Nephron progenitor cell (in vitro differentiated cells): ENCODE data around the gene DIP2C.
"Not testable (repeated sequence)": the region's sequence is repeated elsewhere in the genome, so short reads cannot be mapped to it uniquely, and the experiment has no call there.

ENCODE experiments used
- DNase-seq: peaks from one replicate; pipeline ENCODE4 v3.0.0; 2021
- H3K27ac Mint-ChIP-seq: 2 replicates; pipeline ENCODE4 v1.8.0; 2021; ENCODE audit warnings: mild to moderate bottlenecking, moderate library complexity, mixed read lengths
- H3K27me3 Mint-ChIP-seq: 2 replicates; pipeline ENCODE4 v1.8.0; 2021; ENCODE audit warnings: mild to moderate bottlenecking, low read depth, mixed read lengths; ENCODE audit not compliant: poor library complexity
- H3K36me3 Mint-ChIP-seq: 2 replicates; pipeline ENCODE4 v1.8.0; 2021; ENCODE audit warnings: low read depth, mixed read lengths
- H3K4me1 Mint-ChIP-seq: 2 replicates; pipeline ENCODE4 v1.8.0; 2021; ENCODE audit warnings: mixed read lengths
- H3K4me3 Mint-ChIP-seq: 2 replicates; pipeline ENCODE4 v1.8.0; 2021; ENCODE audit warnings: mild to moderate bottlenecking, moderate library complexity, mixed read lengths
- H3K9me3 Mint-ChIP-seq: 2 replicates; pipeline ENCODE4 v1.8.0; 2021; ENCODE audit warnings: mild to moderate bottlenecking, moderate library complexity, mixed read lengths
- TF ChIP-seq, protein P1 (sequence below): fragments of 200-600 bp; sonication (generic); IDR thresholded peaks from 2 replicates; pipeline ENCODE4 v1.5.0; 2021; ENCODE audit warnings: antibody characterized with exemption

The DIP2C gene

DNA sequence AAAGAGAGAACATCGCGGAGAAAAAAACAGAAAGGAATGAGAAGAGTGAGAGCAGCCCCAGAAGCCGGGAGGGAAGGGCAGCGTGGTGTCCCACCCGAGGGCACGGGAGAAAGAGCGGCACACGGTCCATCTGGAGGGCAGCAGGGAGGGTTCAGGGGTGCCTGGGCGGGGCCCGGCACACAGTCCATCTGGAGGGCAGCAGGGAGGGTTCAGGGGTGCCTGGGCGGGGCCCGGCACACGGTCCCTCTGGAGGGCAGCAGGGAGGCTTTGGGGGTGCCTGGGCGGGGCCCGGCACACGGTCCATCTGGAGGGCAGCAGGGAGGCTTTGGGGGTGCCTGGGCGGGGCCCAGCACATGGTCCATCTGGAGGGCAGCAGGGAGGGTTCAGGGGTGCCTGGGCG is 381.8 kb downstream of the DIP2C start:
- no peaks in the 10 kb centered on the region for H3K9me3 Mint-ChIP-seq
- H3K4me3 Mint-ChIP-seq = no peak overlapping the region
- H3K4me1 Mint-ChIP-seq = peaks cover 23% of the 10 kb centered on the region
- TF ChIP-seq, protein P1, sequence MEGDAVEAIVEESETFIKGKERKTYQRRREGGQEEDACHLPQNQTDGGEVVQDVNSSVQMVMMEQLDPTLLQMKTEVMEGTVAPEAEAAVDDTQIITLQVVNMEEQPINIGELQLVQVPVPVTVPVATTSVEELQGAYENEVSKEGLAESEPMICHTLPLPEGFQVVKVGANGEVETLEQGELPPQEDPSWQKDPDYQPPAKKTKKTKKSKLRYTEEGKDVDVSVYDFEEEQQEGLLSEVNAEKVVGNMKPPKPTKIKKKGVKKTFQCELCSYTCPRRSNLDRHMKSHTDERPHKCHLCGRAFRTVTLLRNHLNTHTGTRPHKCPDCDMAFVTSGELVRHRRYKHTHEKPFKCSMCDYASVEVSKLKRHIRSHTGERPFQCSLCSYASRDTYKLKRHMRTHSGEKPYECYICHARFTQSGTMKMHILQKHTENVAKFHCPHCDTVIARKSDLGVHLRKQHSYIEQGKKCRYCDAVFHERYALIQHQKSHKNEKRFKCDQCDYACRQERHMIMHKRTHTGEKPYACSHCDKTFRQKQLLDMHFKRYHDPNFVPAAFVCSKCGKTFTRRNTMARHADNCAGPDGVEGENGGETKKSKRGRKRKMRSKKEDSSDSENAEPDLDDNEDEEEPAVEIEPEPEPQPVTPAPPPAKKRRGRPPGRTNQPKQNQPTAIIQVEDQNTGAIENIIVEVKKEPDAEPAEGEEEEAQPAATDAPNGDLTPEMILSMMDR = no peak
- H3K36me3 Mint-ChIP-seq = peaks cover 42% of the 10 kb centered on the region
- peak overlapping the region; percentile 94 for H3K27ac Mint-ChIP-seq
- H3K27me3 Mint-ChIP-seq = peaks cover 4% of the 10 kb centered on the region
- DNase-seq = no peak

DNA sequence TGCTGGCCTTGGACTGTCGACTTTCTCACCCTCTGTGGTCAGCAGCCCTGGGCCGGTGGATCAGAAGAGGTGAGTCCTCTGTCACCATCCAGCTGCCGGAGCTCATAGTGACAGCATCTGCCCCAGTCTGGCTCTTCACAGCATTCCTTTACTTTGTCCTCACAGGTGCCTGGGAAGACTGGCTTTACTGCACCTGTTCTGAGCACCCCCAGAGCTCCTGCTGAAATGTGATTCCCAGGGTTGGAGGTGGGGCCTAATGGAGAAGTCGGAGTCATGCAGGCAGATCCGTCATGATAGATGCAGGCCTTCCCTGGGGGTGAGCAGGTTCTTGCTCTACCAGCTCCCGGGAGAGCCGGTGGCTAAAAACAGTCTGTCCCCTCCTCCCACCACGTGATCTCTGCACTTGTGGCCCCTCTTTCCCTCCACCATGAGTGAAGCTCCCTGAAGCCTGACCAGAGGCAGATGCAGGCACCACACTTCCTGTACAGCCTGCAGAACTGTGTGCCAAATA is 382.7 kb downstream of the DIP2C start:
- Mint-ChIP-seq H3K27me3 (peaks cover 4% of the 10 kb centered on the region), H3K36me3 (peaks cover 49% of the 10 kb centered on the region), H3K4me3 (no peak overlapping the region), H3K9me3 (no peaks in the 10 kb centered on the region), H3K4me1 (peaks cover 23% of the 10 kb centered on the region), H3K27ac (peak overlapping the region; percentile 94)
- TF ChIP-seq, protein P1 = no peak
- DNase-seq = peak; percentile 30

DNA sequence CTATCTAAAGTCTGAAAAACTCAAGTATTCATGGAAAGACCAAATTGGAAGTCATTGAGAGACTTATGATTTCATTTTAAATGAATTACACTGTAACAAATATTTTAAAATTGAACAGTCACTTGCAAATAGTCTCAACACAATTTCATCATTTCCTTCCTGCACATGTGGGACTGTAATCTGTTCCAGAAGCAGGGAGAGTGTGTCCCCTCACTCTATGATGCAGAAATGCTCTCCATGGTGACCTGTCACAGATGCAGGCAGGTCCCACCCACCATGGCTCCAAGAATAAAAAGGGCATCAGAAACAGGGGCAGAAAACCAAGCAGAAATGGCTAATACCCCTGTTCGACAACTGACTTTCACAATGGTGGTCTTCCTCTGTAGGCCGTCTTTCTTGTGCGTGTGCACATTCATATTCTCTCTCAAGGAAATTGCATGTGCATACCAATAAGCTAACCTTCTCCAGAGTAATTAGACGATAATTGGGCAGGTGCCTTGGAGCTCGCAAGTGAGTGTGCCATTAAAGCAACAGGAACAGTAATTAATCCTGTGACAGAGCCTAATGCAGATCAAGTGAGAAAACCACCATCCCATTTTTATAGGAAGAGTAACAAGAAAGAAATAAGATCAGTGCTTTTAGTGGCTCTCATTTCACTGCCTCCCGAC is 383.3 kb downstream of the DIP2C start:
- H3K4me1 Mint-ChIP-seq = peaks cover 23% of the 10 kb centered on the region
- no peak for DNase-seq
- H3K36me3 Mint-ChIP-seq = peaks cover 55% of the 10 kb centered on the region
- no peaks in the 10 kb centered on the region for H3K9me3 Mint-ChIP-seq
- H3K27me3 Mint-ChIP-seq = peaks cover 3% of the 10 kb centered on the region
- peak overlapping the region; percentile 86 for H3K27ac Mint-ChIP-seq
- no peak overlapping the region for H3K4me3 Mint-ChIP-seq
- TF ChIP-seq, protein P1 = no peak

DNA sequence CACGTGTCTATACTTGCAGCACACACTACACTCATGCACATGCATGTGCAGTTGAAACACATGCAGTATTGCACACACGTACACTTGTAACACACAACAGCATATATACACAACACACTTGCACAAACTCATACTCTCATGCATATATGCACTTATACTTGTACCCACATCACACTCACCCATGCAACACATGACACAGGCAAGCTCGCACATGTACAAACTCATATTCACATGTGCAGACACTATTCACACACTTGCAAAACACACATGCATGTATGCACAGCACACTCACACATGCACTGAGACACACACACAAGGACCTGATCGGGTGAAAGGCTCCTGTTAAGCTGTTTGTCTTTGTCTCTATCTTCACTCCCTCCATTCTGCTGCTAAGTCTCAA is 384.4 kb downstream of the DIP2C start:
- H3K36me3 Mint-ChIP-seq = peaks cover 59% of the 10 kb centered on the region
- H3K9me3 Mint-ChIP-seq = no peaks in the 10 kb centered on the region
- H3K4me1 Mint-ChIP-seq = peaks cover 23% of the 10 kb centered on the region
- TF ChIP-seq, protein P1 = no peak
- no peak for DNase-seq
- no peaks in the 10 kb centered on the region for H3K27me3 Mint-ChIP-seq
- H3K27ac Mint-ChIP-seq = peak overlapping the region; percentile 35
- H3K4me3 Mint-ChIP-seq = no peak overlapping the region

DNA sequence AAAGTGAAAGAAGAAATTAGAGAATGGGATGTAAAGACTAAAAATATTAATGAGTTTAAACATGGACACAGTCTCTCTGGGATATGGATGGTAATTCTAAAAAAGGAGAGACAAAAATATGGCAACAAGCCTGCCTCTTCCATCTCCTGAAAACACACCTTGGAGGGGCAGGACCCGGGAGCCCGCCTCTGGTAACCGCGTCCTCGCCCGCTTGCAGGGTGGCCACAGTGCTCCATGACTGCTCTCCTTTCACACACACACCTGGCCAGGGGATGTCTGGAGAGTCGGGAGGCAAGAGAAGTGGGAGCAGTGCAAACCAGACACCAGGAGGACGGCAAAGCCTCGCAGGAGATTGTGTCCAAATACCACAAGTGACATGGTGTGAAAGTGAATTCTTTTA is 387.9 kb downstream of the DIP2C start:
- TF ChIP-seq, protein P1 = no peak
- Mint-ChIP-seq H3K4me3 (no peak overlapping the region), H3K27ac (peak overlapping the region; percentile 80)

DNA sequence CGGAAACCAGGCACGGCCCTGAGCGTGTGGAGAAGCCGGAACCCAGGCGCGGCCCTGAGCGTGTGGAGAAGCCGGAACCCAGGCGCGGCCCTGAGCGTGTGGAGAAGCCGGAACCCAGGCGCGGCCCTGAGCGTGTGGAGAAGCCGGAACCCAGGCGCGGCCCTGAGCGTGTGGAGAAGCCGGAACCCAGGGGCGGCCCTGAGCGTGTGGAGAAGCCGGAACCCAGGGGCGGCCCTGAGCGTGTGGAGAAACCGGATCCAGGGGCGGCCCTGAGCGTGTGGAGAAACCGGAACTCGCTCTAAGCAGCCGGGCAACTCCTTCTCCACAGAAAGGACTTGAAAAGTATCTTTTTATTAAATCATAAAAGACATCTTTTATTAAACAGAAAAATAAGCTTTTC is 388.9 kb downstream of the DIP2C start:
- H3K4me3 Mint-ChIP-seq, H3K27ac Mint-ChIP-seq, DNase-seq, H3K27me3 Mint-ChIP-seq, H3K4me1 Mint-ChIP-seq, H3K9me3 Mint-ChIP-seq: not testable (repeated sequence)
- peaks cover 52% of the 10 kb centered on the region for H3K36me3 Mint-ChIP-seq

More for the DNA sequence above, 387.9 kb downstream of the DIP2C start:
- no peaks in the 10 kb centered on the region for H3K9me3 Mint-ChIP-seq
- no peaks in the 10 kb centered on the region for H3K27me3 Mint-ChIP-seq
- peaks cover 4% of the 10 kb centered on the region for H3K4me1 Mint-ChIP-seq
- peaks cover 49% of the 10 kb centered on the region for H3K36me3 Mint-ChIP-seq
- DNase-seq = no peak
